OCI-LY3 (cell line): ENCODE data around the gene ARHGAP23.

Experiments
- CTCF ChIP-seq: fragments of 200-600, 300-600 bp; sonication (generic); IDR thresholded peaks from 2 replicates; pipeline ENCODE4 v1.5.1; 2014; ENCODE audit warnings: antibody characterized with exemption, low read length, low read depth
- EZH2phosphoT487 ChIP-seq: fragments of 200-600 bp; shearing (Covaris generic); IDR thresholded peaks from 2 replicates; pipeline ENCODE4 v1.6.1; 2018; ENCODE audit warnings: antibody characterized with exemption, mixed run types, low read depth

GRCh38 chr17:38508570-38508950 is 80.3 kb downstream of the ARHGAP23 start:
- TF ChIP-seq CTCF (no peak), EZH2phosphoT487 (no peak)
